GM23338 (cell line): ENCODE results near the gene TMEM201.

Experiments used
- CREB1 ChIP-seq: fragments of 250-450 bp; sonication (Bioruptor Pico); IDR thresholded peaks from 2 replicates; pipeline ENCODE4 v1.5.0; 2020; ENCODE audit warnings: low read depth, mild to moderate bottlenecking, moderate library complexity
- CTCF ChIP-seq, 2 experiments: fragments of 200-600 bp in 1 of 2; sonication (generic) in 1 of 2; conservative IDR thresholded peaks; 2 replicates each; pipeline versions ENCODE4 v1.5.1 to v1.6.1; 2016 to 2017; ENCODE audit warnings: antibody characterized with exemption in 2 of 2, low read depth in 2 of 2, mild to moderate bottlenecking in 2 of 2, moderate library complexity in 1 of 2
- ETS1 ChIP-seq: IDR thresholded peaks from 2 replicates; pipeline ENCODE4 v1.6.1; 2016; ENCODE audit warnings: antibody characterized with exemption
- EZH2 ChIP-seq: fragments of 200-600 bp; sonication (generic); IDR thresholded peaks from one replicate; pipeline ENCODE4 v1.8.0; 2017; ENCODE audit warnings: antibody characterized with exemption, mild to moderate bottlenecking, low read depth; ENCODE audit not compliant: unreplicated experiment
- EZH2phosphoT487 ChIP-seq: fragments of 200-600 bp; sonication (generic); IDR thresholded peaks from one replicate; pipeline ENCODE4 v1.8.1; 2018; ENCODE audit warnings: antibody characterized with exemption; ENCODE audit not compliant: unreplicated experiment
- JUNB ChIP-seq: IDR thresholded peaks from one replicate; pipeline ENCODE4 v1.6.1; 2016; ENCODE audit warnings: antibody characterized with exemption; ENCODE audit not compliant: unreplicated experiment
- NANOG ChIP-seq: IDR thresholded peaks from 2 replicates; pipeline ENCODE4 v1.6.1; 2016; ENCODE audit warnings: antibody characterized with exemption, borderline replicate concordance
- POLR2AphosphoS5 ChIP-seq: IDR thresholded peaks from 2 replicates; pipeline ENCODE4 v1.6.1; 2016; ENCODE audit warnings: antibody characterized with exemption, low read depth
- REST ChIP-seq: IDR thresholded peaks from one replicate; pipeline ENCODE4 v1.6.1; 2018; ENCODE audit warnings: antibody characterized with exemption; ENCODE audit not compliant: unreplicated experiment
- STAT1 ChIP-seq: IDR thresholded peaks from one replicate; pipeline ENCODE4 v1.6.1; 2016; ENCODE audit warnings: antibody characterized with exemption; ENCODE audit not compliant: unreplicated experiment
- ZNF114 ChIP-seq: fragments of 250-450 bp; sonication (Bioruptor Pico); IDR thresholded peaks from 2 replicates; pipeline ENCODE4 v1.5.0; 2020; ENCODE audit warnings: mild to moderate bottlenecking, moderate library complexity

- TF ChIP-seq CTCF (conservative IDR thresholded peaks at IDR 0.05; ENCODE audit: low read depth in 2 of 2) (no peak), EZH2 (no peak), POLR2AphosphoS5 (no peak), EZH2phosphoT487 (no peak), REST (no peak), ZNF114 (CRISPR knock-in tag) (no peak), JUNB (no peak), STAT1 (no peak), CREB1 (CRISPR knock-in tag) (no peak), ETS1 (no peak), NANOG (no peak)
These were observed 3.2 kb downstream of the TMEM201 start for GRCh38 chr1:9591669-9592509.
